GM18873 (cell line): ENCODE data around the gene THEM5.

Experiments
- ATAC-seq: cut with Tn5 transposase; IDR thresholded peaks from one replicate; pipeline ENCODE4 v1.9.1; 2021; ENCODE audit warnings: mild to moderate bottlenecking, moderate library complexity, moderate number of reproducible peaks; ENCODE audit not compliant: unreplicated experiment, low FRiP score

The THEM5 gene

GRCh38 chr1:151841141-151841540 lies 12.4 kb downstream of the THEM5 start:
- no peak for ATAC-seq

- no peak for ATAC-seq
Measured at GRCh38 chr1:151840421-151840820, 13.1 kb downstream of the THEM5 start.

GRCh38 chr1:151839457-151840403 lies 13.8 kb downstream of the THEM5 start, which contains the start of gene C2CD4D:
TSS of gene C2CD4D (minus strand) at chr1:151839820. CDS start at chr1:151838989, 831 bp downstream.
- ATAC-seq = no peak

GRCh38 chr1:151839082-151839412 lies 14.5 kb downstream of the THEM5 start:
- no peak for ATAC-seq

- no peak for ATAC-seq
Measured at GRCh38 chr1:151838222-151839081, 15.1 kb downstream of the THEM5 start.

GRCh38 chr1:151837884-151838221 lies 15.7 kb downstream of the THEM5 start:
- no peak for ATAC-seq

GRCh38 chr1:151837197-151837596 lies 16.3 kb downstream of the THEM5 start:
- no peak for ATAC-seq

GRCh38 chr1:151835596-151835995 lies 17.9 kb downstream of the THEM5 start:
- ATAC-seq = no peak

- ATAC-seq = no peak
Measured at GRCh38 chr1:151834239-151834638, 19.3 kb downstream of the THEM5 start.

- no peak for ATAC-seq
Measured at GRCh38 chr1:151833172-151833900, 20.2 kb downstream of the THEM5 start.

GRCh38 chr1:151832318-151832980 lies 21.1 kb downstream of the THEM5 start:
- ATAC-seq = no peak

GRCh38 chr1:151831605-151832004 lies 21.9 kb downstream of the THEM5 start, which contains the start of gene RORC:
TSS of gene RORC (minus strand) at chr1:151831802. CDS start at chr1:151831764, 38 bp downstream.
- no peak for ATAC-seq

- ATAC-seq = no peak
Measured at GRCh38 chr1:151831256-151831591, 22.3 kb downstream of the THEM5 start.

GRCh38 chr1:151830055-151830454 lies 23.5 kb downstream of the THEM5 start:
- ATAC-seq = no peak

- no peak for ATAC-seq
Measured at GRCh38 chr1:151829352-151830046, 24.0 kb downstream of the THEM5 start.

- no peak for ATAC-seq
Measured at GRCh38 chr1:151828921-151829320, 24.6 kb downstream of the THEM5 start.

GRCh38 chr1:151827853-151828252 lies 25.7 kb downstream of the THEM5 start:
- no peak for ATAC-seq

- ATAC-seq = no peak
Measured at GRCh38 chr1:151825751-151826660, 27.5 kb downstream of the THEM5 start.

GRCh38 chr1:151825204-151825603 lies 28.3 kb downstream of the THEM5 start:
- no peak for ATAC-seq
